ENCODE results near the gene APBB2.
"Not testable (repeated sequence)": the region's sequence is repeated elsewhere in the genome, so short reads cannot be mapped to it uniquely, and the experiment has no call there.

The APBB2 gene

GRCh38 chr4:40915318-40916217 lies 298.8 kb downstream of the APBB2 start:
- H3K4me3 ChIP-seq (ENCODE audit: low read depth, low read length): no peak overlapping the region
- peaks cover 4% of the 10 kb centered on the region for H3K4me1 ChIP-seq (ENCODE audit: control insufficient read depth, insufficient read depth, low read length)
- no peaks in the 10 kb centered on the region for H3K27me3 ChIP-seq (ENCODE audit: control insufficient read depth, insufficient read depth, low read length)
- H3K9me3 ChIP-seq (ENCODE audit: control insufficient read depth, insufficient read depth, low read length): no peaks in the 10 kb centered on the region
- H3K9ac ChIP-seq (ENCODE audit: low read depth, low read length): no peak overlapping the region
- no peaks in the 10 kb centered on the region for H3K36me3 ChIP-seq (ENCODE audit: control insufficient read depth, insufficient read depth, low read length)

GRCh38 chr4:40912460-40913184 lies 301.7 kb downstream of the APBB2 start:
- no peaks in the 10 kb centered on the region for H3K4me1 ChIP-seq (ENCODE audit: control insufficient read depth, insufficient read depth, low read length)
- H3K27me3 ChIP-seq (ENCODE audit: control insufficient read depth, insufficient read depth, low read length): no peaks in the 10 kb centered on the region

GRCh38 chr4:40910706-40911105 lies 303.6 kb downstream of the APBB2 start:
- Histone ChIP-seq H3K9ac (ENCODE audit: low read depth, low read length) (no peak overlapping the region), H3K9me3 (ENCODE audit: control insufficient read depth, insufficient read depth, low read length) (no peaks in the 10 kb centered on the region), H3K4me1 (ENCODE audit: control insufficient read depth, insufficient read depth, low read length) (no peaks in the 10 kb centered on the region), H3K27me3 (ENCODE audit: control insufficient read depth, insufficient read depth, low read length) (no peaks in the 10 kb centered on the region), H3K36me3 (ENCODE audit: control insufficient read depth, insufficient read depth, low read length) (no peaks in the 10 kb centered on the region), H3K4me3 (ENCODE audit: low read depth, low read length) (no peak overlapping the region)

More at GRCh38 chr4:40912460-40913184, 301.7 kb downstream of the APBB2 start:
- H3K36me3 ChIP-seq (ENCODE audit: control insufficient read depth, insufficient read depth, low read length): no peaks in the 10 kb centered on the region
- H3K9ac ChIP-seq (ENCODE audit: low read depth, low read length): no peak overlapping the region
- H3K9me3 ChIP-seq (ENCODE audit: control insufficient read depth, insufficient read depth, low read length): no peaks in the 10 kb centered on the region
- H3K4me3 ChIP-seq (ENCODE audit: low read depth, low read length): no peak overlapping the region

- no peaks in the 10 kb centered on the region for H3K9me3 ChIP-seq (ENCODE audit: control insufficient read depth, insufficient read depth, low read length)
- H3K4me1 ChIP-seq (ENCODE audit: control insufficient read depth, insufficient read depth, low read length): no peaks in the 10 kb centered on the region
- no peaks in the 10 kb centered on the region for H3K27me3 ChIP-seq (ENCODE audit: control insufficient read depth, insufficient read depth, low read length)
- no peak overlapping the region for H3K9ac ChIP-seq (ENCODE audit: low read depth, low read length)
- no peak overlapping the region for H3K4me3 ChIP-seq (ENCODE audit: low read depth, low read length)
- no peaks in the 10 kb centered on the region for H3K36me3 ChIP-seq (ENCODE audit: control insufficient read depth, insufficient read depth, low read length)
Observed at GRCh38 chr4:40909363-40909876, 304.9 kb downstream of the APBB2 start.

GRCh38 chr4:40908702-40909362 lies 305.5 kb downstream of the APBB2 start:
- H3K27me3 ChIP-seq (ENCODE audit: control insufficient read depth, insufficient read depth, low read length): no peaks in the 10 kb centered on the region
- no peaks in the 10 kb centered on the region for H3K36me3 ChIP-seq (ENCODE audit: control insufficient read depth, insufficient read depth, low read length)
- H3K9me3 ChIP-seq (ENCODE audit: control insufficient read depth, insufficient read depth, low read length): no peaks in the 10 kb centered on the region
- no peak overlapping the region for H3K4me3 ChIP-seq (ENCODE audit: low read depth, low read length)
- H3K9ac ChIP-seq (ENCODE audit: low read depth, low read length): no peak overlapping the region
- no peaks in the 10 kb centered on the region for H3K4me1 ChIP-seq (ENCODE audit: control insufficient read depth, insufficient read depth, low read length)

GRCh38 chr4:40908297-40908696 lies 306.0 kb downstream of the APBB2 start:
- Histone ChIP-seq H3K4me3 (ENCODE audit: low read depth, low read length) (no peak overlapping the region), H3K9ac (ENCODE audit: low read depth, low read length) (no peak overlapping the region), H3K9me3 (ENCODE audit: control insufficient read depth, insufficient read depth, low read length) (no peaks in the 10 kb centered on the region), H3K4me1 (ENCODE audit: control insufficient read depth, insufficient read depth, low read length) (no peaks in the 10 kb centered on the region), H3K36me3 (ENCODE audit: control insufficient read depth, insufficient read depth, low read length) (no peaks in the 10 kb centered on the region), H3K27me3 (ENCODE audit: control insufficient read depth, insufficient read depth, low read length) (no peaks in the 10 kb centered on the region)

- Histone ChIP-seq H3K4me3 (ENCODE audit: low read depth, low read length) (no peak overlapping the region), H3K9me3 (ENCODE audit: control insufficient read depth, insufficient read depth, low read length) (no peaks in the 10 kb centered on the region), H3K36me3 (ENCODE audit: control insufficient read depth, insufficient read depth, low read length) (no peaks in the 10 kb centered on the region), H3K9ac (ENCODE audit: low read depth, low read length) (no peak overlapping the region), H3K27me3 (ENCODE audit: control insufficient read depth, insufficient read depth, low read length) (no peaks in the 10 kb centered on the region), H3K4me1 (ENCODE audit: control insufficient read depth, insufficient read depth, low read length) (no peaks in the 10 kb centered on the region)
Observed at GRCh38 chr4:40905414-40905813, 308.9 kb downstream of the APBB2 start.

GRCh38 chr4:40900531-40900930 lies 313.8 kb downstream of the APBB2 start:
- H3K4me1 ChIP-seq (ENCODE audit: control insufficient read depth, insufficient read depth, low read length); H3K9me3 ChIP-seq (ENCODE audit: control insufficient read depth, insufficient read depth, low read length); H3K4me3 ChIP-seq (ENCODE audit: low read depth, low read length); H3K36me3 ChIP-seq (ENCODE audit: control insufficient read depth, insufficient read depth, low read length); H3K27me3 ChIP-seq (ENCODE audit: control insufficient read depth, insufficient read depth, low read length); H3K9ac ChIP-seq (ENCODE audit: low read depth, low read length): not testable (repeated sequence)

- Histone ChIP-seq H3K27me3 (ENCODE audit: control insufficient read depth, insufficient read depth, low read length) (no peaks in the 10 kb centered on the region), H3K4me3 (ENCODE audit: low read depth, low read length) (no peak overlapping the region), H3K36me3 (ENCODE audit: control insufficient read depth, insufficient read depth, low read length) (no peaks in the 10 kb centered on the region), H3K9ac (ENCODE audit: low read depth, low read length) (no peak overlapping the region), H3K4me1 (ENCODE audit: control insufficient read depth, insufficient read depth, low read length) (no peaks in the 10 kb centered on the region), H3K9me3 (ENCODE audit: control insufficient read depth, insufficient read depth, low read length) (no peaks in the 10 kb centered on the region)
Observed at GRCh38 chr4:40897557-40898203, 316.7 kb downstream of the APBB2 start.

GRCh38 chr4:40890764-40891163 lies 323.6 kb downstream of the APBB2 start:
- Histone ChIP-seq H3K9me3 (ENCODE audit: control insufficient read depth, insufficient read depth, low read length) (no peaks in the 10 kb centered on the region), H3K9ac (ENCODE audit: low read depth, low read length) (no peak overlapping the region), H3K4me1 (ENCODE audit: control insufficient read depth, insufficient read depth, low read length) (no peaks in the 10 kb centered on the region), H3K27me3 (ENCODE audit: control insufficient read depth, insufficient read depth, low read length) (no peaks in the 10 kb centered on the region), H3K4me3 (ENCODE audit: low read depth, low read length) (no peak overlapping the region), H3K36me3 (ENCODE audit: control insufficient read depth, insufficient read depth, low read length) (no peaks in the 10 kb centered on the region)

GRCh38 chr4:40890199-40890598 lies 324.1 kb downstream of the APBB2 start:
- no peaks in the 10 kb centered on the region for H3K27me3 ChIP-seq (ENCODE audit: control insufficient read depth, insufficient read depth, low read length)

More at GRCh38 chr4:40890199-40890598, 324.1 kb downstream of the APBB2 start:
- Histone ChIP-seq H3K9ac (ENCODE audit: low read depth, low read length) (no peak overlapping the region), H3K9me3 (ENCODE audit: control insufficient read depth, insufficient read depth, low read length) (no peaks in the 10 kb centered on the region), H3K4me3 (ENCODE audit: low read depth, low read length) (no peak overlapping the region), H3K36me3 (ENCODE audit: control insufficient read depth, insufficient read depth, low read length) (no peaks in the 10 kb centered on the region), H3K4me1 (ENCODE audit: control insufficient read depth, insufficient read depth, low read length) (no peaks in the 10 kb centered on the region)
